HFF-Myc (cell line): ENCODE data around the gene SHISAL1.

ENCODE experiments used
- DNase-seq: peaks from one replicate; pipeline ENCODE4 v3.0.0-alpha.2; 2011; ENCODE audit warnings: low read depth; ENCODE audit errors: extremely low read depth
- H3K4me3 ChIP-seq: replicated peaks from 2 replicates; pipeline ENCODE4 v1.5.1; 2011; ENCODE audit warnings: low read depth, mild to moderate bottlenecking, control low read depth, low read length
- TF ChIP-seq, protein P1 (sequence below): IDR thresholded peaks from 2 replicates; pipeline ENCODE4 v1.5.1; 2012; ENCODE audit warnings: mild to moderate bottlenecking, low read depth, low read length, control low read depth; ENCODE audit errors: missing control alignments

SHISAL1 gene

DNA sequence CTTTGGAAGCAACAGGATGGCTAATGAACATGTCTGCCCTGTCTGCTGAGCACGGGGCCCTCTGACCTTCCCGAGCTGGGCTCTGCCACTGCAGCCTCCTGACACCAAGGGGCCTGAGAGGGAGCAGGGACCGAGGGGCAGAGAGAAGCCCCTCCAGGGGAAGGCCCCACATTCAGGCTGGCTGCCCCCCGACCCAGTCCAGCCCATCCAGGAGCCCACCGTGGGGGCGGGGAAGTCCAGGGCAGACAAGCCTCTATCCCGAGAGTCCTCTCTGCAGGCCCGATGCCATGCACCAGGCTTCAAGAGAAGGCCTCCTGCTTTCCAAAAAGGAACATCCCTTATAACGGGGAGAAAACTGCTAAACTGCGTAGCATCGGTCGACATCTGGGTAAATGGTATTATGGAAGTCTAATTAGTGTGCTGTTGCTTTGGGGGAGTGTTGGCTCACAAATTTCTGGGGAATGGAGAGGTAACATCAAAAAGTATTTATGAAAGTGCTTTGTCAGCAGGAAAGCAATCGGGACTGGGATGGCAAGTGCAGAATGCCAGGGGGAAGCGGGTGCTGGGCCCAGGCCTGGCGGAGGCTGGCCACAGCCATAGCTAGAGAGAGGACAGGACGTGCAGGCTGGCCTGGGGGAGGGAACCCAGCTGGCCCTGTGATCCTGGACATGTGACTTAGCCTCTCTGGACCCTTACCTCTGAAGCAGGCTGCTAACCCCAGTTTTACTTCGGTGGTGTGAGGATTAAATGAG lies 5.3 kb upstream of the SHISAL1 start:
- DNase-seq: no peak
- no peak overlapping the region for H3K4me3 ChIP-seq
- TF ChIP-seq, protein P1, sequence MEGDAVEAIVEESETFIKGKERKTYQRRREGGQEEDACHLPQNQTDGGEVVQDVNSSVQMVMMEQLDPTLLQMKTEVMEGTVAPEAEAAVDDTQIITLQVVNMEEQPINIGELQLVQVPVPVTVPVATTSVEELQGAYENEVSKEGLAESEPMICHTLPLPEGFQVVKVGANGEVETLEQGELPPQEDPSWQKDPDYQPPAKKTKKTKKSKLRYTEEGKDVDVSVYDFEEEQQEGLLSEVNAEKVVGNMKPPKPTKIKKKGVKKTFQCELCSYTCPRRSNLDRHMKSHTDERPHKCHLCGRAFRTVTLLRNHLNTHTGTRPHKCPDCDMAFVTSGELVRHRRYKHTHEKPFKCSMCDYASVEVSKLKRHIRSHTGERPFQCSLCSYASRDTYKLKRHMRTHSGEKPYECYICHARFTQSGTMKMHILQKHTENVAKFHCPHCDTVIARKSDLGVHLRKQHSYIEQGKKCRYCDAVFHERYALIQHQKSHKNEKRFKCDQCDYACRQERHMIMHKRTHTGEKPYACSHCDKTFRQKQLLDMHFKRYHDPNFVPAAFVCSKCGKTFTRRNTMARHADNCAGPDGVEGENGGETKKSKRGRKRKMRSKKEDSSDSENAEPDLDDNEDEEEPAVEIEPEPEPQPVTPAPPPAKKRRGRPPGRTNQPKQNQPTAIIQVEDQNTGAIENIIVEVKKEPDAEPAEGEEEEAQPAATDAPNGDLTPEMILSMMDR: no peak

DNA sequence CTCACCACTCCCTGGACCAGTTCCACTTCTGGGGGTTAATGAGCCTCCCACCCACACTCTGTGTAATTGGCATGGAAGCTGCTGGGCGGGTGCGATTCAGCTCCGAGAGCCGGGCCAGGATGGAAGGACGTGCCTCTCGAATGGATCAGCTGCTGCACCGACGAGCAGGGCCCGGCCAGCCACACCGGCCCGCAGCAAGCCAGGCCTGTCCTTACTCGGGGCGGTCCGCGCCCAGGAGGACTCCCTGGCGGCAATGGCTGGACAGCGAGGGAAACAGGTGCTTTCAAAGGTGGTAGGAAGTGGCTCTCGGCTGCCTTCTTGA lies 4.3 kb upstream of the SHISAL1 start:
- DNase-seq: no peak
- TF ChIP-seq, protein P1: no peak
- no peak overlapping the region for H3K4me3 ChIP-seq

DNA sequence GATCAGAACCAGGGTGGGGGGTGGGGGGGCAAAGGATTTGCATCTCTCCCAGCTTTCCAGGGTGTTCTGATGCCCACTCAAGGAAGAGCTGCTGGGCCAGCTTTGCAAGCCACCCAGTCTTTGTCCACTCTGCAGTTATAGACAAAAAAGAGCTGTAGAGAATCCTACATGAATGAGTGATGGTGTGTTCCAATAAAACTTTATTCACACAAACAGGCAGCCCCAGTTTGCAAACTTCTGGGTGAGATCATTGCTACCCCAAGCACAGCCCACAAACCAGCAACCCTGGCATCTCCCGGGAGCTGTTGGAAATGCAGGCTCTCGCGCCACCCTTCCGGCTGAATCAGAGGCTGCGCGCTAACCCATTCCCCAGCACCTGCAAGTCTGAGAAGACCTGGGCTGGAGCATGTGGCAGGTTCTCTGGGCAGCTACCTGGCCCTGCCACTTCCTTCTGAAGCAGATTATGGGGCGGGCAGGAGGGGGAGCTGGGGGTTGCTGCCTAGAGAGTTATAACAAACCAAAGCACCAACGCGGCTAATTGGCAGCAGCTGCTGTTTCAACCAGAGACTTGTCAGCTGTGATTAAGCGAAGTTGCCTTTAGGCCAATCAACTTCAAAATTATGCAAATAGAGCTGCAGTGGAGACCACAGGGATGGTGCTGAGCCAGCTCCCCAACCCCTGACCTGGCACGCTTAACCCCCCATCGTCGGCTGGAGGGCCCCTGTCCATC lies 3.8 kb upstream of the SHISAL1 start:
- H3K4me3 ChIP-seq: no peak overlapping the region
- no peak for DNase-seq
- TF ChIP-seq, protein P1: no peak

DNA sequence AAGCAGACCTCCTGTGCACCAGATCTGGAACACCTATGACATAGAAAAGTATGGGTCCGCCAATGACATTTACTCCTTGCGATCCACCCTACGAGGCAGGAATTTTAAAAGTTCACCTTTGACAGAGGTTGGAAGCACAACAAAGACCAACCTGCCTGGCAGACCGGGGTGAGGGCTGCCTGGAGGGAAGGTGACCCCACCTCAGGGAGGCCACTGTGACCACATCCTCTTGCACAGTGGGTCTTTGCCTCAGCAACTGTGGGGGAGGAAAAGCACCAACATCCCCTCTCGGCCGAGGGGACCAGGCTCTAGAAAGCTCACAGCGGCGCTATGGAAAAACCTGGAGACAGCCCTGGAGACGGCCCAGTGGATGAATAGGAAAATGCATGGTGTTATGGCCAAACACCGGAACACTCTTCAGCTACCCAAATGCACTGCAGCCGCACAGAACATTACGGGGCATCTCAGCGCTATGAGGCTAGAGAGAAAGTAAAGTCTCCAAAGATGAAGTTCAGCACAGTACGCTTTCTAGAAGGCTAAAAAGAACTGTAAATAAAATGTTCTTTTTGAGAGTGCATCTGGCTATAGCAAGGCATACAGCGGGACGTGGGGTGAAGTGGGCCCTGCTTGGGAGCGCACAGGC lies 1.8 kb upstream of the SHISAL1 start:
- TF ChIP-seq, protein P1: no peak
- H3K4me3 ChIP-seq: no peak overlapping the region

DNA sequence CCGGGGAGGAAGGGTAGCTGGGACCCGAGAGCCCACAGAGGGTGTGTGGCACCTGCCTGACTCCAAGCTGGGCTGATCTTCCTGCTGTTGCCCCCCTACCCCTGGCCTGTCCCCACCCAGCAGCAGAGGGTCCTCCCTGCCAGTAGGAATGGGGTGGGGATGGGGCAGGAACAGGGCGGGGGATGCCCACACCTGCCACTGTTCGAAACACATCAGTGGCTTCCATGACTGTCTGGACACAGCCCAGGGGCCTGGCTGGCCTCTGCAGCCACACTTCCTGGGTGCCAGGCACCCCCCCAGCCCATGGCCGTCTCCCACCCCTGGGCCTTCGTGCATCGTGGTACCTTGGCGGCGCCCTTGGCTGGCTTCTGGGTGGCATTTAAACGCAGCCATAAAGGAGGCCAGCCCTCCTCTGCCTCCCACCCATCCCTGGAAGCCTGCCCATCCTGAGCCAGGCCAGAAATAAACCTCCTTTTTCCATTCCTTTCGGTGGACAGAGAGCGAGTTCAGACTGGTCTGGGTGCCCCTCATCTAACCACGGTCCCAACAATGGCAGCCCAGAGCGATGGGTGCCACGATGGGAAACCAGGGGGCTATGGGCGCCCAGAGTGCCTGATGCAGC lies 745 bp upstream of the SHISAL1 start:
- no peak overlapping the region for H3K4me3 ChIP-seq
- TF ChIP-seq, protein P1: no peak

More for the DNA sequence above, 1.8 kb upstream of the SHISAL1 start:
- no peak for DNase-seq

DNA sequence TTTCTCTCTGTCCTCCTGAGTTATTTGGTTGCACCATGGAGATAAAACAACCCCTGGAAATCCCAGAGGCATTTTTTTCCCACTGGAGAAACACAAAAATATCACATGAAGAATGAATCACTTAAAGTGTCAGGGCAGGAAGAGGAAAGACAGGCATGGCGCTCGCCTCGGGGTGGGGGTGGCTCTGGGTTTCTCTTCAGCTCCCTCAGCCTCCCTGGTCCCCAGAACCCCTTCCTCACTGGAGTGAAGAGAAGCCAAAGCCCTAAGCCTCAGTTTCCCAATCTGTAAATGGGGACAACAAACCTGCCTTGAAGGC lies 938 bp downstream of the SHISAL1 start:
- H3K4me3 ChIP-seq: no peak overlapping the region
- TF ChIP-seq, protein P1: no peak
- DNase-seq: no peak

More for the DNA sequence above, 745 bp upstream of the SHISAL1 start:
- no peak for DNase-seq
